ENCODE results near the gene GPR3. TPM values are rescaled to one million over a fixed set of nuclear protein-coding genes. Genes with fewer than 3 reads are reported as not detected.

Gene GPR3
- total and polyA plus RNA-seq, 2 experiments from 2014 or later: 1.9 to 2.8 TPM

GRCh38 chr1:27397749-27398148, 5.3 kb downstream of the GPR3 start:
- Histone ChIP-seq H3K27ac (no peak overlapping the region), H3K9me3 (ENCODE audit: low read depth) (no peaks in the 10 kb centered on the region), H3K27me3 (no peaks in the 10 kb centered on the region), H3K36me3 (no peaks in the 10 kb centered on the region), H3K4me3 (no peak overlapping the region), H3K4me1 (ENCODE audit: low read depth) (peaks cover 13% of the 10 kb centered on the region)
- TF ChIP-seq CTCF (IDR thresholded peaks at IDR 0.05; ENCODE audit: low read depth, low read length): no peak
- no peak for DNase-seq (ENCODE audit: low read depth in 1 of 2, low spot score in 1 of 2)

GRCh38 chr1:27398405-27399149, 6.2 kb downstream of the GPR3 start:
- TF ChIP-seq CTCF (IDR thresholded peaks at IDR 0.05; ENCODE audit: low read depth, low read length): no peak
- no peak for DNase-seq (ENCODE audit: low read depth in 1 of 2, low spot score in 1 of 2)
- H3K9me3 ChIP-seq (ENCODE audit: low read depth): no peaks in the 10 kb centered on the region
- no peak overlapping the region for H3K27ac ChIP-seq
- peaks cover 21% of the 10 kb centered on the region for H3K4me1 ChIP-seq (ENCODE audit: low read depth)
- no peaks in the 10 kb centered on the region for H3K27me3 ChIP-seq
- H3K36me3 ChIP-seq: no peaks in the 10 kb centered on the region
- no peak overlapping the region for H3K4me3 ChIP-seq

DNA sequence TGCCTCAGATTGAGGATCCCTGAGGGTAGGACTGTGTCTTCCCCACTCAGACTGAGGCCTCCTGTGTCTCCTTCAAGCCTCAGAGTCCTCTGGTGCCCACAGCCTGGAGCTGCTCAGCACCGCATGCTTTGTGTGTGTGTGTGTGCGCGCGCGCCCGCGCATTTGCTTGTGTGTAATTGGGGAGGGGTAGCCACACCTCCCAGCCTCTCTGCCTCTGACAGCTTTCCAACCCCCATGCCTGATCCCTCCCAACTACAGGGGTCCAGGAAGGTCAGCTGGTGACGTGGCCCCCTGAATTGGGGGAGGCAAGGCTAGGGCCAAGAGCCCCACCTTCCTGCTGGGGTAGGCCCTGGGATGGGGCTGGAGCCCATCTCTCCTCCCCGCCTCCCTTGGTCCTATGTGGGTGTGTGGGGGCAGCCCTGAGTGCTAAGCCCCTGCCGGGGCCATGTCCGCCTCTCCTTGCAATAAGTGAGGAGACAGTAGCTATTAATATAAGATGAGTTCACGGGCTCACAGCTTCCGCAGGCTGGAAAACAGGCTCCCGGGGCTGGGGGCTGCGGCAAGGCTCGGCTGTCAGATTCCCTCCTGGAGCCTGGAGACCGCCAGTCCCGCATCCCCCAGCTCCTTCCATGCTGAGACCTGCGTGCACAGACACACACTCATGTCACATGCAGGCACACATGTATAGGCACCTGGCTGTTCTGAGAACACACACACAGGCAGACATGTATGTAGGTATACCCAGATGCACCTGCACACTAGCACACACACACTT, 7.0 kb downstream of the GPR3 start:
- no peaks in the 10 kb centered on the region for H3K36me3 ChIP-seq
- H3K9me3 ChIP-seq (ENCODE audit: low read depth): no peaks in the 10 kb centered on the region
- H3K27ac ChIP-seq: no peak overlapping the region
- no peaks in the 10 kb centered on the region for H3K27me3 ChIP-seq
- H3K4me1 ChIP-seq (ENCODE audit: low read depth): peaks cover 21% of the 10 kb centered on the region
- peak in 1 of 2 donors; percentile 29 for DNase-seq (ENCODE audit: low read depth in 1 of 2, low spot score in 1 of 2)
- no peak overlapping the region for H3K4me3 ChIP-seq
- no peak for TF ChIP-seq CTCF (IDR thresholded peaks at IDR 0.05; ENCODE audit: low read depth, low read length)

GRCh38 chr1:27400082-27400962, 7.9 kb downstream of the GPR3 start:
- peak in 1 of 2 donors; percentile 46 for DNase-seq (ENCODE audit: low read depth in 1 of 2, low spot score in 1 of 2)

More at GRCh38 chr1:27400082-27400962, 7.9 kb downstream of the GPR3 start:
- H3K4me3 ChIP-seq: no peak overlapping the region
- no peaks in the 10 kb centered on the region for H3K9me3 ChIP-seq (ENCODE audit: low read depth)
- H3K4me1 ChIP-seq (ENCODE audit: low read depth): peaks cover 28% of the 10 kb centered on the region
- H3K36me3 ChIP-seq: no peaks in the 10 kb centered on the region
- H3K27ac ChIP-seq: no peak overlapping the region
- TF ChIP-seq CTCF (IDR thresholded peaks at IDR 0.05; ENCODE audit: low read depth, low read length): no peak
- H3K27me3 ChIP-seq: no peaks in the 10 kb centered on the region
